HCT116 (cell line): ENCODE measurements around the gene CRY1. TPM values are rescaled to one million over a fixed set of nuclear protein-coding genes. Genes with fewer than 3 reads are reported as not detected.

ENCODE experiments used
- ATAC-seq: fragments of 200-7000 bp; cut with Tn5 transposase; 2 replicates; pipeline ENCODE4 v1.9.1; 2020; ENCODE audit warnings: mild to moderate bottlenecking, moderate library complexity
- BruUV-seq: library from RNA; stranded (reverse); fragments of 400-500 nt; replicated peaks from 2 replicates; lab custom pipeline; 2021; lab: Mats Ljungman, UMichigan
- CTCF ChIA-PET: fragments of 300-600 bp; sonication (Branson Sonifier 250); formaldehyde crosslinking; loops from one replicate; lab custom pipeline; 2021; ENCODE audit warnings: antibody characterized with exemption; lab: Charles Lee
- POLR2A ChIA-PET: fragments of 300-600, 350-600 bp; sonication (Branson Sonifier 250); formaldehyde crosslinking; loops from one replicate; lab custom pipeline; 2021; ENCODE audit warnings: antibody characterized with exemption; lab: Charles Lee
- RAD21 ChIA-PET, 2 experiments: fragments of 300-600 bp; sonication (Branson Sonifier 250); formaldehyde crosslinking; loops; one replicate each; lab custom pipeline; 2023; ENCODE audit warnings: low total read pairs in 2 of 2; ENCODE audit not compliant: uncharacterized antibody in 2 of 2, unreplicated experiment in 2 of 2, low non-redundant PET in 1 of 2; lab: Charles Lee
- DNase-seq: peaks from one replicate; pipeline ENCODE4 v3.0.0-alpha.2; 2010; ENCODE audit warnings: low read depth, low spot score
- H2AFZ ChIP-seq: fragments of 200-600 bp; shearing (Covaris generic), sonication (generic); 2 replicates; pipeline ENCODE4 v1.6.1; 2017; ENCODE audit warnings: low read depth, mixed run types, mixed read lengths, antibody characterized with exemption, low read length; ENCODE audit not compliant: poor library complexity, severe bottlenecking
- H3K27ac ChIP-seq: 2 replicates; pipeline ENCODE4 v1.5.1; 2012; ENCODE audit warnings: low read depth, low read length
- H3K27me3 ChIP-seq: fragments of 200-600 bp; sonication (generic); 2 replicates; pipeline ENCODE4 v1.6.1; 2016; ENCODE audit warnings: mixed run types, low read length, mixed read lengths; ENCODE audit not compliant: insufficient read depth
- H3K36me3 ChIP-seq, 2 experiments: fragments of 200-500 bp in 1 of 2; fragments of 200-600 bp in 1 of 2; sonication (Bioruptor generic) in 1 of 2; sonication (generic) in 1 of 2; 2 replicates each; pipeline versions ENCODE4 v1.5.1 to v1.6.1; 2014 to 2016; ENCODE audit warnings: low read length in 2 of 2, inconsistent platforms in 1 of 2, mixed read lengths in 1 of 2, mixed run types in 1 of 2; ENCODE audit not compliant: insufficient read depth in 2 of 2, control insufficient read depth in 1 of 2
- H3K4me1 ChIP-seq, 2 experiments: fragments of 200-600 bp in 1 of 2; sonication (generic) in 1 of 2; 2 replicates each; pipeline versions ENCODE4 v1.5.1 to v1.6.1; 2012 to 2017; ENCODE audit warnings: low read length in 2 of 2, inconsistent platforms in 1 of 2, mild to moderate bottlenecking in 1 of 2, mixed read lengths in 1 of 2, mixed run types in 1 of 2, moderate library complexity in 1 of 2; ENCODE audit not compliant: insufficient read depth in 2 of 2, control insufficient read depth in 1 of 2
- H3K4me2 ChIP-seq: fragments of 200-600 bp; sonication (generic); 2 replicates; pipeline ENCODE4 v1.6.1; 2017; ENCODE audit warnings: mixed run types, low read length, mixed read lengths
- H3K4me3 ChIP-seq, 2 experiments: fragments of 200-600 bp in 1 of 2; sonication (generic) in 1 of 2; replicated peaks in 1 of 2; 2 replicates each; pipeline ENCODE4 v1.5.1; 2011 to 2016; ENCODE audit warnings: low read length in 2 of 2, control low read depth in 1 of 2, low read depth in 1 of 2, mild to moderate bottlenecking in 1 of 2, mixed read lengths in 1 of 2, mixed run types in 1 of 2
- H3K79me2 ChIP-seq: fragments of 200-600 bp; sonication (generic); 2 replicates; pipeline ENCODE4 v1.6.1; 2017; ENCODE audit warnings: mild to moderate bottlenecking, mixed run types, low read length, moderate library complexity, mixed read lengths; ENCODE audit not compliant: insufficient read depth
- H3K9ac ChIP-seq: fragments of 200-600 bp; sonication (generic); 2 replicates; pipeline ENCODE4 v1.6.1; 2016; ENCODE audit warnings: low read length, mixed read lengths
- H3K9me2 ChIP-seq: fragments of 200-600 bp; sonication (generic), shearing (Covaris generic); 2 replicates; pipeline ENCODE4 v1.6.1; 2017; ENCODE audit warnings: mixed run types, mild to moderate bottlenecking, moderate library complexity; ENCODE audit not compliant: insufficient read depth
- H3K9me3 ChIP-seq, 2 experiments: fragments of 200-500 bp in 1 of 2; fragments of 200-600 bp in 1 of 2; sonication (Bioruptor generic) in 1 of 2; sonication (generic) in 1 of 2; 2 replicates each; pipeline ENCODE4 v1.6.1; 2014 to 2017; ENCODE audit warnings: low read length in 2 of 2, mixed read lengths in 2 of 2, inconsistent platforms in 1 of 2, low read depth in 1 of 2, mild to moderate bottlenecking in 1 of 2, mixed run types in 1 of 2, moderate library complexity in 1 of 2; ENCODE audit not compliant: control insufficient read depth in 1 of 2, insufficient read depth in 1 of 2
- H4K20me1 ChIP-seq: fragments of 200-600 bp; sonication (generic), shearing (Covaris generic); 2 replicates; pipeline ENCODE4 v1.6.1; 2017; ENCODE audit warnings: mixed run types, mild to moderate bottlenecking, moderate library complexity; ENCODE audit not compliant: insufficient read depth
- CBX3 ChIP-seq: IDR thresholded peaks from 2 replicates; pipeline ENCODE4 v1.6.1; 2012; ENCODE audit warnings: low read depth
- CEBPB ChIP-seq: IDR thresholded peaks from 2 replicates; pipeline ENCODE4 v1.6.1; 2012; ENCODE audit warnings: low read depth
- EGR1 ChIP-seq: IDR thresholded peaks from 2 replicates; pipeline ENCODE4 v1.6.1; 2012; ENCODE audit warnings: low read depth
- FOSL1 ChIP-seq: IDR thresholded peaks from 2 replicates; pipeline ENCODE4 v1.6.1; 2012; ENCODE audit warnings: low read depth
- JUND ChIP-seq: IDR thresholded peaks from 2 replicates; pipeline ENCODE4 v1.6.1; 2012
- POLR2A ChIP-seq: IDR thresholded peaks from 2 replicates; pipeline ENCODE4 v1.7.0; 2011; ENCODE audit warnings: borderline replicate concordance; ENCODE audit not compliant: insufficient read depth, insufficient read length; ENCODE audit errors: extremely low read depth
- POLR2AphosphoS5 ChIP-seq: IDR thresholded peaks from 2 replicates; pipeline ENCODE4 v1.6.1; 2011; ENCODE audit warnings: mild to moderate bottlenecking, low read depth, low read length, moderate library complexity
- RAD21 ChIP-seq: IDR thresholded peaks from 2 replicates; pipeline ENCODE4 v1.6.1; 2012; ENCODE audit warnings: low read depth, mild to moderate bottlenecking
- SIN3A ChIP-seq: IDR thresholded peaks from 2 replicates; pipeline ENCODE4 v1.6.1; 2012; ENCODE audit warnings: low read depth
- YY1 ChIP-seq: IDR thresholded peaks from 2 replicates; pipeline ENCODE4 v1.6.1; 2011; ENCODE audit warnings: low read length, low read depth, moderate library complexity, mild to moderate bottlenecking; ENCODE audit not compliant: insufficient replicate concordance; ENCODE audit errors: extremely low read depth
- ZNF274 ChIP-seq: fragments of 200-500 bp; sonication (Bioruptor generic); IDR thresholded peaks from 2 replicates; pipeline ENCODE4 v1.6.1; 2014; ENCODE audit warnings: mild to moderate bottlenecking, low read depth, low read length, inconsistent platforms
- intact Hi-C: fragments of 100-400 bp; cut with micrococcal nuclease; formaldehyde crosslinking; loops from 2 replicates; pipeline ENCODE4 v1.10.0; 2022
- total RNA-seq: library from RNA; stranded (reverse); gene quantifications from one replicate; pipeline ENCODE4 v1.2.1, GENCODE V29; 2021; ENCODE audit not compliant: unreplicated experiment
- TF ChIP-seq, protein P1 (sequence below): IDR thresholded peaks from 2 replicates; pipeline ENCODE4 v1.6.1; 2011; ENCODE audit warnings: mild to moderate bottlenecking, low read length, moderate library complexity; ENCODE audit not compliant: insufficient replicate concordance; ENCODE audit errors: extremely low read depth
- TF ChIP-seq, protein P2 (sequence below): IDR thresholded peaks from 2 replicates; pipeline ENCODE4 v1.6.1; 2012
- TF ChIP-seq, protein P3 (sequence below), 3 experiments: fragments of 200-600 bp in 1 of 3; sonication (generic) in 1 of 3; IDR thresholded peaks in 2 of 3; conservative IDR thresholded peaks in 1 of 3; 2 replicates each; pipeline ENCODE4 v1.5.1; 2012 to 2017; ENCODE audit warnings: low read depth in 2 of 3, low read length in 2 of 3, antibody characterized with exemption in 1 of 3, borderline replicate concordance in 1 of 3, control low read depth in 1 of 3, mild to moderate bottlenecking in 1 of 3, mixed read lengths in 1 of 3, mixed run types in 1 of 3, moderate library complexity in 1 of 3; ENCODE audit not compliant: insufficient read depth in 1 of 3

Gene CRY1
- total RNA-seq, 1 experiment from 2014 or later = 16.3 TPM

DNA sequence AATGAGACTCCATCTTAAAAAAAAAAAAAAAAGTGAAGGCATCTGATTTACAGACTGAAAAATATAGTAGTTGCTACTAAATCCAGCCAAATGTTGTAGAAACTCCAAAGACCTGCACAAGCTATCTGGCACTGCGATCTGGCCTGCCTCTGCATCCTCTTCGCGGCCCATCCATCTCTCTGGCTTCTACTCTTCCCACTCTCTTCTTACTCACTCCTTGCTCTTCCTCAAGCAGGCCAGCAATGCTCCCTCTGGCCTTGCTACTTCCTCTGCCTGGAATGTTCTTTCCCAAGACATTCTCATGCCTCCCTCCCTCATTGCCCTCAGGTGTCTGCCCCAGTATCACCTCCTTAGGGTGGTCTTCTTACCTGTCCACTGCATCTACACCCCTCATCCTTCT, 9.7 kb upstream of the CRY1 start:
- Histone ChIP-seq H3K9ac (no peak overlapping the region), H3K27ac (no peak overlapping the region), H4K20me1 (no peaks in the 10 kb centered on the region), H3K9me2 (no peaks in the 10 kb centered on the region), H3K4me1 (peaks cover 0 to 8% of the 10 kb centered on the region in 2 experiments; a peak in 1 of 4 replicates), H3K4me3 (no peak overlapping the region), H3K79me2 (no peaks in the 10 kb centered on the region), H2AFZ (no peak overlapping the region), H3K4me2 (no peak overlapping the region), H3K36me3 (no peaks in the 10 kb centered on the region), H3K9me3 (no peaks in the 10 kb centered on the region), H3K27me3 (no peaks in the 10 kb centered on the region)
- DNase-seq (no peak), ATAC-seq (no peak)
- ChIA-PET POLR2A (no interaction called here), CTCF (interaction anchor here (2.5 kb wide), 1 partner anchor 9 kb away, joined by 11 read pairs; the partner anchor contains the start of gene CRY1), RAD21 (no interaction called here)
- no TSS peak for BruUV-seq
- TF ChIP-seq, protein P1, sequence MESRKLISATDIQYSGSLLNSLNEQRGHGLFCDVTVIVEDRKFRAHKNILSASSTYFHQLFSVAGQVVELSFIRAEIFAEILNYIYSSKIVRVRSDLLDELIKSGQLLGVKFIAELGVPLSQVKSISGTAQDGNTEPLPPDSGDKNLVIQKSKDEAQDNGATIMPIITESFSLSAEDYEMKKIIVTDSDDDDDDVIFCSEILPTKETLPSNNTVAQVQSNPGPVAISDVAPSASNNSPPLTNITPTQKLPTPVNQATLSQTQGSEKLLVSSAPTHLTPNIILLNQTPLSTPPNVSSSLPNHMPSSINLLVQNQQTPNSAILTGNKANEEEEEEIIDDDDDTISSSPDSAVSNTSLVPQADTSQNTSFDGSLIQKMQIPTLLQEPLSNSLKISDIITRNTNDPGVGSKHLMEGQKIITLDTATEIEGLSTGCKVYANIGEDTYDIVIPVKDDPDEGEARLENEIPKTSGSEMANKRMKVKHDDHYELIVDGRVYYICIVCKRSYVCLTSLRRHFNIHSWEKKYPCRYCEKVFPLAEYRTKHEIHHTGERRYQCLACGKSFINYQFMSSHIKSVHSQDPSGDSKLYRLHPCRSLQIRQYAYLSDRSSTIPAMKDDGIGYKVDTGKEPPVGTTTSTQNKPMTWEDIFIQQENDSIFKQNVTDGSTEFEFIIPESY = no peak
- TF ChIP-seq ZNF274 = no peak
- intact Hi-C loops = loop anchor here (10.0 kb wide), 1 partner anchor 718 kb away; no protein-coding TSS in a partner anchor

DNA sequence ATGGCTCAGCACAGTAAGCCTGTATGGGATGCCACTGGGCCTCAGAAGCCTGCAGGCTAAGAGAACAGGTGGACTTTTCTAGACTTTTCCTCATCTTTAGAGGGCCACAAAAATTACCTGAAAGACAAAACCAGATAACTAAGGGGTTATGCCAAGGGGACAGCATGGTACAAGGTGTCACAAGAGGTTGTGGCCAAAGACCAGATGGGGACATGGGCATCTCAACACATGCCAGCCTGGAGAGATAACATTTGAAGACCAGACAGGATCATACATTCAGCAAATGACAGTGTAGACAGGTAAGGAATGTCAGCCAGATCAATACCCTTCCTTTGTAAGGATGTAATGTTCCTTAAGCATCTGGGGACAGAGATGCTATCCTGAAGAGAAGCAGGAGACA, 8.9 kb upstream of the CRY1 start:
- Histone ChIP-seq H3K4me1 (peaks cover 0 to 8% of the 10 kb centered on the region in 2 experiments; a peak in 1 of 4 replicates), H3K4me3 (no peak overlapping the region), H3K27ac (no peak overlapping the region), H3K27me3 (no peaks in the 10 kb centered on the region), H3K9me3 (no peaks in the 10 kb centered on the region), H3K4me2 (no peak overlapping the region), H3K9me2 (no peaks in the 10 kb centered on the region), H4K20me1 (no peaks in the 10 kb centered on the region), H2AFZ (no peak overlapping the region), H3K9ac (no peak overlapping the region), H3K36me3 (no peaks in the 10 kb centered on the region), H3K79me2 (no peaks in the 10 kb centered on the region)
- ChIA-PET CTCF (no interaction called here), POLR2A (no interaction called here), RAD21 (no interaction called here)
- no peak for TF ChIP-seq SIN3A
- TF ChIP-seq FOSL1 = no peak
- TF ChIP-seq JUND = no peak
- TF ChIP-seq POLR2AphosphoS5 = no peak
- no peak for TF ChIP-seq POLR2A
- no peak for TF ChIP-seq YY1
- TF ChIP-seq, protein P2, sequence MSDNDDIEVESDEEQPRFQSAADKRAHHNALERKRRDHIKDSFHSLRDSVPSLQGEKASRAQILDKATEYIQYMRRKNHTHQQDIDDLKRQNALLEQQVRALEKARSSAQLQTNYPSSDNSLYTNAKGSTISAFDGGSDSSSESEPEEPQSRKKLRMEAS = no peak
- TF ChIP-seq RAD21 = no peak
- no peak for TF ChIP-seq CBX3
- TF ChIP-seq, protein P3, sequence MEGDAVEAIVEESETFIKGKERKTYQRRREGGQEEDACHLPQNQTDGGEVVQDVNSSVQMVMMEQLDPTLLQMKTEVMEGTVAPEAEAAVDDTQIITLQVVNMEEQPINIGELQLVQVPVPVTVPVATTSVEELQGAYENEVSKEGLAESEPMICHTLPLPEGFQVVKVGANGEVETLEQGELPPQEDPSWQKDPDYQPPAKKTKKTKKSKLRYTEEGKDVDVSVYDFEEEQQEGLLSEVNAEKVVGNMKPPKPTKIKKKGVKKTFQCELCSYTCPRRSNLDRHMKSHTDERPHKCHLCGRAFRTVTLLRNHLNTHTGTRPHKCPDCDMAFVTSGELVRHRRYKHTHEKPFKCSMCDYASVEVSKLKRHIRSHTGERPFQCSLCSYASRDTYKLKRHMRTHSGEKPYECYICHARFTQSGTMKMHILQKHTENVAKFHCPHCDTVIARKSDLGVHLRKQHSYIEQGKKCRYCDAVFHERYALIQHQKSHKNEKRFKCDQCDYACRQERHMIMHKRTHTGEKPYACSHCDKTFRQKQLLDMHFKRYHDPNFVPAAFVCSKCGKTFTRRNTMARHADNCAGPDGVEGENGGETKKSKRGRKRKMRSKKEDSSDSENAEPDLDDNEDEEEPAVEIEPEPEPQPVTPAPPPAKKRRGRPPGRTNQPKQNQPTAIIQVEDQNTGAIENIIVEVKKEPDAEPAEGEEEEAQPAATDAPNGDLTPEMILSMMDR (IDR thresholded peaks at IDR 0.05 in 2 of 3, conservative IDR thresholded peaks at IDR 0.05 in 1 of 3; ENCODE audit: borderline replicate concordance in 1 of 3, insufficient read depth in 1 of 3, low read depth in 2 of 3, low read length in 2 of 3) = no peak
- TF ChIP-seq EGR1 = no peak
- TF ChIP-seq CEBPB = no peak
- no peak for TF ChIP-seq ZNF274
- no peak for DNase-seq
- no peak for ATAC-seq
- no TSS peak for BruUV-seq
- intact Hi-C loops = loop anchor here (10.0 kb wide), 1 partner anchor 717 kb away; no protein-coding TSS in a partner anchor
